Mesothelial cell of epicardium (in vitro differentiated cells): ENCODE results near the gene TNNT3. TPM values are rescaled to one million over a fixed set of nuclear protein-coding genes. Genes with fewer than 3 reads are reported as not detected.
A peak's percentile ranks its signal among the peaks of the same experiment; 100 is the strongest.

Experiments
- DNase-seq, 2 experiments: peaks; one replicate each; pipeline ENCODE4 v3.0.0; 2021; ENCODE audit warnings: low spot score in 2 of 2; ENCODE audit not compliant: unreplicated experiment in 2 of 2
- H3K27ac Mint-ChIP-seq: 2 replicates; pipeline ENCODE4 v1.8.0; 2021; ENCODE audit warnings: mixed read lengths
- H3K27me3 Mint-ChIP-seq: 2 replicates; pipeline ENCODE4 v1.8.0; 2021; ENCODE audit warnings: low read depth, mixed read lengths
- H3K36me3 Mint-ChIP-seq: 2 replicates; pipeline ENCODE4 v1.8.0; 2021; ENCODE audit warnings: mixed read lengths
- H3K4me1 Mint-ChIP-seq: 2 replicates; pipeline ENCODE4 v1.8.0; 2021; ENCODE audit warnings: mixed read lengths
- H3K4me3 Mint-ChIP-seq: 2 replicates; pipeline ENCODE4 v1.8.0; 2021; ENCODE audit warnings: mild to moderate bottlenecking, moderate library complexity, mixed read lengths
- H3K9me3 Mint-ChIP-seq: 2 replicates; pipeline ENCODE4 v1.8.0; 2021; ENCODE audit warnings: mixed read lengths
- total RNA-seq: library from RNA; stranded (reverse); gene quantifications from 3 replicates; pipeline ENCODE4 v1.2.1, GENCODE V29; 2021
- TF ChIP-seq, protein P1 (sequence below): fragments of 200-600 bp; sonication (generic); IDR thresholded peaks from one replicate; pipeline ENCODE4 v1.5.0; 2021; ENCODE audit warnings: antibody characterized with exemption; ENCODE audit not compliant: unreplicated experiment

Gene TNNT3
- total RNA-seq, 1 donor from 2014 or later = 15.2 TPM

DNA sequence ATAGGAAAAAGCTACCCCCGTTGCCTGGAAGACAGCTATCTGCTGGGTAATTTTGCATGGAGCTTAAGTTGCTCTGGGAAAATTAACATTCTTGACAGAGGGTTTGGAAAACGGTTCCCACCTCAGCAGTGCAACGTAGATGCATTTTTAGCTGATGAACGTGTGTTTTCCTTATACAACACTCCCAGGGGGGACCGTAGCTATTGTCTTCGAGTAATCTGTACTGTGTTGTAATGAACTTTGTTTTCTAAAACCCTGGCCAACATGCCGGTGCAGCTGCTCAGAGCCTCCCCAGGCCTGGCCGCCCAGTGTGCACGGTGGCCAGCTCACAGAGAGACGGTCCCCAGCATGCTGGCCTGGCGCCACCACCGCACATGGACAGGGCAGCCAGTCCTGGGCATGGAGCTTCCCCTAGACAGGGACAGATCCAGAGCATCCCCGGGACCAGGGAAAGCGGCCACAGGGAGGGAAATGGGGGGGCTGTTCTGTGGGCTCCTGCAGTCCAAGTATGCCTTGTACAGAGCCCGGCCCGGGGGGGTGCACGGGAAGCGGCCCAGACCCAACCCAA is 2.2 kb downstream of the TNNT3 start:
- H3K4me3 Mint-ChIP-seq = no peak overlapping the region
- TF ChIP-seq, protein P1, sequence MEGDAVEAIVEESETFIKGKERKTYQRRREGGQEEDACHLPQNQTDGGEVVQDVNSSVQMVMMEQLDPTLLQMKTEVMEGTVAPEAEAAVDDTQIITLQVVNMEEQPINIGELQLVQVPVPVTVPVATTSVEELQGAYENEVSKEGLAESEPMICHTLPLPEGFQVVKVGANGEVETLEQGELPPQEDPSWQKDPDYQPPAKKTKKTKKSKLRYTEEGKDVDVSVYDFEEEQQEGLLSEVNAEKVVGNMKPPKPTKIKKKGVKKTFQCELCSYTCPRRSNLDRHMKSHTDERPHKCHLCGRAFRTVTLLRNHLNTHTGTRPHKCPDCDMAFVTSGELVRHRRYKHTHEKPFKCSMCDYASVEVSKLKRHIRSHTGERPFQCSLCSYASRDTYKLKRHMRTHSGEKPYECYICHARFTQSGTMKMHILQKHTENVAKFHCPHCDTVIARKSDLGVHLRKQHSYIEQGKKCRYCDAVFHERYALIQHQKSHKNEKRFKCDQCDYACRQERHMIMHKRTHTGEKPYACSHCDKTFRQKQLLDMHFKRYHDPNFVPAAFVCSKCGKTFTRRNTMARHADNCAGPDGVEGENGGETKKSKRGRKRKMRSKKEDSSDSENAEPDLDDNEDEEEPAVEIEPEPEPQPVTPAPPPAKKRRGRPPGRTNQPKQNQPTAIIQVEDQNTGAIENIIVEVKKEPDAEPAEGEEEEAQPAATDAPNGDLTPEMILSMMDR = no peak
- no peak for DNase-seq
- H3K9me3 Mint-ChIP-seq = no peaks in the 10 kb centered on the region
- H3K27ac Mint-ChIP-seq = peak overlapping the region; percentile 82
- no peaks in the 10 kb centered on the region for H3K36me3 Mint-ChIP-seq
- peaks cover 28% of the 10 kb centered on the region for H3K4me1 Mint-ChIP-seq
- H3K27me3 Mint-ChIP-seq = no peaks in the 10 kb centered on the region

DNA sequence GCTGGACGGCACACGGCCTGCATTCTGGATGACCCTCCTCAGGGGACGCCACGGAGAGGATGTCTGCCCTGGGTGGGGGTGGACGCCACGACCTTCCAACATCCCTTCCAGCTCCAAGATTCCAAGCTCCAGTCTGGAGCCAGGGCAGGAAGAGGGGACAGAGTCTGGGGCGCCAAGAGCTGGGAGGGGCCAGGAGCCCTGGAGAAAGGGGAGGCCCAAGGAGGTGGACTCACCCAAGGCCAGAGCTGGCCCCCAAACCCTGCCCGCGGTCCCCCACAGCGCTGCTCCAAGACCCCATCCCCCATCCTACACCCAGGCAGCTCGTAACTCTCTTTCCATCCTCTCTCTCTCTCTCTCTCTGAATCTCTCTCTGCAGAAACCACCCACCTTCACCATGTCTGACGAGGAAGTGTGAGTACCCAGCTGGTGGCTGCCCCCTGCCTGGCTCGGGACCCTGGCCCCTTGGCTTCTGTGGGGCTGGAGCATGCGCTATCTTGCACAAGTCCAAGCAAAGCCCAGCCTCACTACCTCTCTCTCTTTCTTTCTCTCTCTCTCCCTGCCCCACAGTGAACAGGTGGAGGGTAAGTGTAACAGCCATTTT is 3.1 kb downstream of the TNNT3 start:
- no peak for DNase-seq
- Mint-ChIP-seq H3K27ac (no peak overlapping the region), H3K27me3 (no peaks in the 10 kb centered on the region), H3K9me3 (no peaks in the 10 kb centered on the region), H3K4me3 (no peak overlapping the region), H3K36me3 (no peaks in the 10 kb centered on the region), H3K4me1 (peaks cover 36% of the 10 kb centered on the region)
- TF ChIP-seq, protein P1 = no peak

DNA sequence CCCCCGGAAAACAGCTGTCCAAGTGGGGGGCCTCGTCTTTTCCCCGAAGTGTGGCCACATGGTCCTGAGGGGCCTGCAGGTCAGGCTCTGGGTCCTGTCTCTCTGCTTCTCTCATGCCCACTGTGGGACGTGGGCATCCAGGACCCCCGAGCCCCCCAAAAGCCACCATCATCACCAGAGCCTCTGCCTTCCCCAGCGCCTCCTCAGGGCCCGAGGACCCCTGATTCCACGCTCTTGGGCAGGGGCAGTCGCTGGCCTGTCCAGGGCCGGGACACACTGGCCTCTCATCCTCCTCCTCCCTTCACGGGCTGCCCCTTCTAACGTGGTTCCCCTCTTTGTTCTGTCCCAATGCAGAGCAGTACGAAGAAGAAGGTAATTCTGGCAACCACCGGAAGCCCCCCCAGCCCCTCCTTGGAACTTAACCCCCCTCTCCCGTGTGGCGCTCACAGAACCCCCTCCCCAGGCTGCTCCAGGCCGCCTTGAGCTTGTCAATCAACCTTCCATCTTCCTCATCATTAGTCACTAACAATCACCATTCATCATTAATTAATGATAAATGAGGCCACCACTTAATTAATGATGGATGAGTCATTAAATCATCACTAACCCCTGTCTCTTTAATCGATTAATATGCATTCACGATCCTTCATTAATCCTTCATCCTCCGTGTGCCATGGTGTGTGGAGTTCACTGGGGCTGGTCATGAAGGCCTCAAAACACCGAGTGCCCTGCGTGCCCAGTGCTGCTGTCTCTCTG is 3.9 kb downstream of the TNNT3 start:
- Mint-ChIP-seq H3K27ac (peak overlapping the region; percentile 2), H3K4me3 (no peak overlapping the region), H3K9me3 (no peaks in the 10 kb centered on the region), H3K4me1 (peaks cover 36% of the 10 kb centered on the region), H3K27me3 (no peaks in the 10 kb centered on the region), H3K36me3 (no peaks in the 10 kb centered on the region)
- TF ChIP-seq, protein P1 = no peak
- DNase-seq = no peak

DNA sequence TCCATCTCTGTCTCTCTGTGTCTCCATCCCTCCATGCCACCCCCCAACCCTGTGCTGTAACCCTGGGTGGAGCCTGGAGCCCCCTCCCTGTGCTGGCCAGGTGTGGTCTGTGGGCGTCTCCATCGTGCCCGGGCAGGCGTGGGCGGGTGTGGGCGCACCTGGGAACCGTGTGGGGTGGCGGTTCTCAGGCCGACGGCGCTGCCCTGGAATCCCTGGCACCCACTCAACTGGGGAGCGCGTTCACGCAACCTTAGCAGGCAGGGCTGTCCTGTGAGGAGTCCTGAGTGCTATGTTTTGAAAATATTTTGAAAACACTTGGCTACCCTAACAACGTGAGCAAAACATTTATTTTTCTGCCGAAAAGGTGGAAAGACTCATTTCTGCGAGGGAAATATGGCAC is 4.7 kb downstream of the TNNT3 start:
- TF ChIP-seq, protein P1 = no peak
- no peak for DNase-seq
- H3K4me1 Mint-ChIP-seq = peaks cover 36% of the 10 kb centered on the region
- no peaks in the 10 kb centered on the region for H3K36me3 Mint-ChIP-seq
- H3K9me3 Mint-ChIP-seq = no peaks in the 10 kb centered on the region
- H3K27ac Mint-ChIP-seq = no peak overlapping the region
- no peaks in the 10 kb centered on the region for H3K27me3 Mint-ChIP-seq
- H3K4me3 Mint-ChIP-seq = no peak overlapping the region

DNA sequence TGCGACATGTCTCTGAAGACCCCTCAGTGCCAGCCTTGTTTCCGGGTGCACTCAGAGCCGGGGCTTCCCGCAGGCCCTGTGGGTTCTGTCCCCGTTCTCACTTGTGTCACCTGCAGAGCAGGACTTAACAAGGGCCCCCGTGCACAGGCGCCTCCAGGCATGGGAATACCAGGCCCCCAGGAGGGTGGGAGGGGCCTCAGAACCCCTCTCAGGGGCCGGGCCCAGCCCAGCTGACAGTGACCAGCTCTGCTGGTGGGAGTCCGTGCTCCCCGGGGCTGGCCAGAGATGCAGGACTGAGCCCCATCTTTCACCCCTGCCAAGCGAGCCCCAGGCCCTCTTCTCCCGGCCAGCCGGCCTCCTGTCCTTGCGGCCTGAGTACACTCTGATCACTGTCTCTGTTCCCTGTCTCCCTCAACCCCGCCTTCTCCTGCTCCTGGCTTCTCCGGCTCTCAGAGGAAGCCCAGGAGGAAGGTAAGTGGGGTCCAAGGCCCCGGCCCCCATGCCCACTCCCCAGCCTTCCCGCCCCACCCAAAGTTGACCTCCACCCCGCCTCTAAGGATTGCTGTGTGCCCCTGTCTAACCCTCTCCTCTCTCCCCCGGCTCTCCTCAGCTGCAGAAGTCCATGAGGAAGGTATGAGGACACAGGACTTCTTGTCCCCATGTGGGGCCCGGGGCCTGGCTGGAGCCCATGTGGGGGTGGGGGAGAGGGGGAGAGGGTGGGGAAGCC is 5.3 kb downstream of the TNNT3 start:
- no peak for DNase-seq
- no peak overlapping the region for H3K4me3 Mint-ChIP-seq
- no peak overlapping the region for H3K27ac Mint-ChIP-seq
- no peaks in the 10 kb centered on the region for H3K27me3 Mint-ChIP-seq
- H3K9me3 Mint-ChIP-seq = no peaks in the 10 kb centered on the region
- H3K4me1 Mint-ChIP-seq = peaks cover 40% of the 10 kb centered on the region
- H3K36me3 Mint-ChIP-seq = no peaks in the 10 kb centered on the region
- TF ChIP-seq, protein P1 = no peak
